Suprapubic skin (tissue), 3 donors: Measurements from ENCODE around the gene NR6A1.

ENCODE experiments used
- CTCF ChIP-seq, 2 donors: fragments of 200-600 bp in 1 of 2; fragments of 450-650 bp in 1 of 2; sonication (generic) in 1 of 2; IDR thresholded peaks; one replicate each; pipeline ENCODE4 v1.5.1; 2016 to 2019; ENCODE audit warnings: antibody characterized with exemption in 2 of 2, mild to moderate bottlenecking in 1 of 2, moderate library complexity in 1 of 2
- POLR2AphosphoS5 ChIP-seq, 3 donors: sonication (generic); formaldehyde crosslinking; IDR thresholded peaks; one replicate each; pipeline ENCODE4 v1.6.1; 2017; ENCODE audit warnings: antibody characterized with exemption in 3 of 3

- TF ChIP-seq CTCF (IDR thresholded peaks at IDR 0.05) (no peak), POLR2AphosphoS5 (IDR thresholded peaks at IDR 0.05) (no peak)
These were observed 165.9 kb downstream of the NR6A1 start for GRCh38 chr9:124605258-124605657.
